GM13976 (cell line): ENCODE measurements around the gene RAD51C.
A peak's percentile ranks its signal among the peaks of the same experiment; 100 is the strongest.

ENCODE experiments used
- DNase-seq: peaks from one replicate; pipeline ENCODE4 v3.0.0; 2012; ENCODE audit warnings: low spot score
- in situ Hi-C: fragments of 300-500 bp; cut with MboI; formaldehyde crosslinking; loops from one replicate; pipeline ENCODE4 v1.12.0; 2022; ENCODE audit warnings: low sequenced_read_pairs, mixed read lengths, inconsistent platforms; ENCODE audit not compliant: unreplicated experiment
- TF ChIP-seq, protein P1 (sequence below): IDR thresholded peaks from 2 replicates; pipeline ENCODE4 v1.5.1; 2012; ENCODE audit warnings: borderline replicate concordance, mild to moderate bottlenecking; ENCODE audit not compliant: insufficient read depth; ENCODE audit errors: extremely low read depth, missing control alignments, control extremely low read depth

The RAD51C gene

GRCh38 chr17:58706351-58707140, 14.1 kb downstream of the RAD51C start:
- in situ Hi-C loops, result no loop called here
- peak; percentile 28 for DNase-seq
- TF ChIP-seq, protein P1, sequence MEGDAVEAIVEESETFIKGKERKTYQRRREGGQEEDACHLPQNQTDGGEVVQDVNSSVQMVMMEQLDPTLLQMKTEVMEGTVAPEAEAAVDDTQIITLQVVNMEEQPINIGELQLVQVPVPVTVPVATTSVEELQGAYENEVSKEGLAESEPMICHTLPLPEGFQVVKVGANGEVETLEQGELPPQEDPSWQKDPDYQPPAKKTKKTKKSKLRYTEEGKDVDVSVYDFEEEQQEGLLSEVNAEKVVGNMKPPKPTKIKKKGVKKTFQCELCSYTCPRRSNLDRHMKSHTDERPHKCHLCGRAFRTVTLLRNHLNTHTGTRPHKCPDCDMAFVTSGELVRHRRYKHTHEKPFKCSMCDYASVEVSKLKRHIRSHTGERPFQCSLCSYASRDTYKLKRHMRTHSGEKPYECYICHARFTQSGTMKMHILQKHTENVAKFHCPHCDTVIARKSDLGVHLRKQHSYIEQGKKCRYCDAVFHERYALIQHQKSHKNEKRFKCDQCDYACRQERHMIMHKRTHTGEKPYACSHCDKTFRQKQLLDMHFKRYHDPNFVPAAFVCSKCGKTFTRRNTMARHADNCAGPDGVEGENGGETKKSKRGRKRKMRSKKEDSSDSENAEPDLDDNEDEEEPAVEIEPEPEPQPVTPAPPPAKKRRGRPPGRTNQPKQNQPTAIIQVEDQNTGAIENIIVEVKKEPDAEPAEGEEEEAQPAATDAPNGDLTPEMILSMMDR, result no peak

DNA sequence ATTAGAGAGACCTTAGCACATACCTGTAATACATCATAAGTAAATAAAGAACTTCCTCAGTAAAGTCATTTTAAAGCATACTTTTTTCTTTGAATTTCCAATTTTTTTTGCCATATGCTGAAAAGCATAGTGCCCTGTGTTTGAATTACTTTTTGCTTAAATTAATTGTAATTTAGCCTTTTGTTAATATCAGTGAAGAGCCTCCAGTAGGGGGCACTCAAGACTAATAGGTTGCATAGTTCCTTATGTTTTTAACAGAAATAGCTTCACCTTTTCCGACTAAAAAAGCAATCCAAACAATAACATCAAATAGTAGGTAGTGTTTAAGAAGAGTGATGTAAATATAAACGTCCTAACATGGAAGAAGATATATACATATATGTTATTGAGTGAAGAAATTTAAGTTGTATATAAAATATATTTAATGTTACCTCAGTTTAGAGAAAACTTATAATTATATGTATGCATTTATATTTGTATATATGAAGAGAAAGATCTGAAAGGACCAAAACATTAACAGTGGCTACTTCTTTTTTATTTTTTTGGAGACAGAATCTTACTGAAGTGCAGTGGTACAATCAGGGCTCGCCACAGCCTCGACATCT, 18.6 kb downstream of the RAD51C start:
- in situ Hi-C loops, result loop anchor here (10.0 kb wide), 1 partner anchor 294 kb away; no protein-coding TSS in a partner anchor
- peak; percentile 40 for DNase-seq
- TF ChIP-seq, protein P1, result peak; percentile 42

DNA sequence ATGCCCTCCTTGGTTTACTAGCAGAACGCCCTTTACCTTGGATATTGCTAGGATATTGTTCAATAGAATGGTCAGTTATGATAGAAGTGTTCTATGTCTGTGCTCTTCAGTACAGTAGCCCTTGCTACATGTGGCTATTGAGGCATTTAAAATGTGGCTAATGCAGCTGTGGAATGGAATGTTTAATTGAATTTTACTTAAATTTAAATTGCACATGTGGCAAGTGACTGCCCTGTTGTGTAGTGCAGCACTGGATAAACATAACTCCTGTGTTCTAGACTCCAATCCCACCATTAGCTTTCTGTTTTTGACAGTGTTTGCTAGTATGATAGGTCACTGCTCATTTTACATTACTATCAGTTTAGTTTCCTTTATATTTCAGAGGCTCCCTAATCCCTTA, 29.9 kb downstream of the RAD51C start:
- in situ Hi-C loops, result no loop called here
- DNase-seq, result no peak
- TF ChIP-seq, protein P1, result no peak

DNA sequence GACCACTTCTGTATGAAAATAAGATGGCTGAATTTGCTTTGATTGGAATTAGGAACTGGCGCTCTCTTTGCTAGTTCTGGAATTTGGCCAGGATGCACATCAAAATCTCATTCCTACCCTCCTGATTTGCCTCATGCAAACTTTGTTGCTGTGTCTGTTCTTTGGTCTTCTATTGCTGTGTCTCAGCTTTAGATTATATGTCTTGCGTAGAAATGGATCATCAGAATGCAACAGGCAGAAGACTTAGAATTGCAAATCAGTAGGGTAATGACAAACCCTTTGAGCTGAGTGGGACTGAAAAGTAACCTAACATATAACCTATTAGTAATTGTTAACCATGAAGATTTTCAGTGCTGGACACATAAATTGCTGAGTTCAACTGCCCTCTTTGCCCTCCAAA, 30.3 kb downstream of the RAD51C start:
- in situ Hi-C loops, result no loop called here
- no peak for DNase-seq
- TF ChIP-seq, protein P1, result no peak

- in situ Hi-C loops, result no loop called here
- TF ChIP-seq, protein P1, result no peak
- DNase-seq, result no peak
Measured at GRCh38 chr17:58728798-58729197, 36.4 kb downstream of the RAD51C start.

- DNase-seq, result no peak
- in situ Hi-C loops, result no loop called here
- TF ChIP-seq, protein P1, result no peak
Measured at GRCh38 chr17:58730937-58731336, 38.5 kb downstream of the RAD51C start.
